HepG2 (cell line): ENCODE data around the gene DDX60. TPM values are rescaled to one million over a fixed set of nuclear protein-coding genes. Genes with fewer than 3 reads are reported as not detected.

Experiments used
- ATAC-seq: fragments of 200-7000 bp; cut with Tn5 transposase; 3 replicates; pipeline ENCODE4 v1.9.1; 2020; ENCODE audit warnings: mild to moderate bottlenecking, moderate library complexity
- BruUV-seq: library from RNA; stranded (reverse); fragments of 400-500 nt; replicated peaks from 2 replicates; lab custom pipeline; 2021; lab: Mats Ljungman, UMichigan
- CTCF ChIA-PET: fragments of 300-600 bp; formaldehyde crosslinking; extraction: SDS; loops from one replicate; lab custom pipeline; 2021; ENCODE audit warnings: low total read pairs, inconsistent platforms, low intra/inter-chr PET ratio; lab: Yijun Ruan, JAX
- POLR2A ChIA-PET: fragments of 350-600 bp; sonication (Branson Sonifier 250); formaldehyde crosslinking; loops from one replicate; lab custom pipeline; 2020; ENCODE audit warnings: antibody characterized with exemption, inconsistent platforms; lab: Yijun Ruan, JAX
- DNase-seq: peaks from one replicate; pipeline ENCODE4 v3.0.0-alpha.2; 2015; ENCODE audit warnings: low spot score
- FAIRE-seq: peaks from 3 replicates; lab custom pipeline; 2011; peaks lifted over from hg19 to GRCh38; lab: Jason Lieb, UNC
- H2AFZ ChIP-seq: one replicate; pipeline ENCODE4 v1.6.1; 2011; ENCODE audit warnings: low read length, inconsistent platforms
- H3K27ac ChIP-seq: fragments of 300-600 bp; 3 replicates; pipeline ENCODE4 v1.8.0; 2011; ENCODE audit warnings: mixed run types, mild to moderate bottlenecking, mixed read lengths, low read length, inconsistent platforms; ENCODE audit not compliant: insufficient read depth; ENCODE audit errors: extremely low read length
- H3K27me3 ChIP-seq, 2 experiments: fragments of 200-600 bp in 1 of 2; 2 replicates in 1 of 2; 3 replicates in 1 of 2; pipeline versions ENCODE4 v1.6.0 to v1.8.0; 2011; ENCODE audit warnings: low read length in 2 of 2, mild to moderate bottlenecking in 2 of 2, moderate library complexity in 2 of 2, inconsistent platforms in 1 of 2; ENCODE audit not compliant: insufficient read depth in 2 of 2, control insufficient read depth in 1 of 2
- H3K36me3 ChIP-seq, 2 experiments: fragments of 200-600 bp in 1 of 2; replicated peaks in 1 of 2; 2 replicates in 1 of 2; 3 replicates in 1 of 2; pipeline versions ENCODE4 v1.5.1 to v1.8.0; 2011; ENCODE audit warnings: low read length in 2 of 2, inconsistent platforms in 1 of 2; ENCODE audit not compliant: insufficient read depth in 2 of 2, control insufficient read depth in 1 of 2
- H3K4me1 ChIP-seq: 2 replicates; pipeline ENCODE4 v1.5.1; 2012; ENCODE audit warnings: low read length, inconsistent platforms; ENCODE audit not compliant: insufficient read depth
- H3K4me2 ChIP-seq: 2 replicates; pipeline ENCODE4 v1.6.0; 2011; ENCODE audit warnings: low read depth, low read length, inconsistent platforms
- H3K4me3 ChIP-seq, 3 experiments: fragments of 200-600 bp in 1 of 3; sonication (generic), shearing (Covaris generic) in 1 of 3; replicated peaks in 1 of 3; 2 replicates each; pipeline ENCODE4 v1.5.1; 2011 to 2016; ENCODE audit warnings: low read length in 3 of 3, inconsistent platforms in 2 of 3, low read depth in 2 of 3, mild to moderate bottlenecking in 2 of 3, control low read depth in 1 of 3, mixed read lengths in 1 of 3; ENCODE audit not compliant: insufficient read depth in 1 of 3
- H3K79me2 ChIP-seq: one replicate; pipeline ENCODE4 v1.6.1; 2011; ENCODE audit warnings: low read length, inconsistent platforms; ENCODE audit not compliant: insufficient read depth
- H3K9ac ChIP-seq: 2 replicates; pipeline ENCODE4 v1.6.0; 2011; ENCODE audit warnings: mild to moderate bottlenecking, low read depth, low read length, inconsistent platforms; ENCODE audit not compliant: insufficient read depth
- H3K9me3 ChIP-seq: 2 replicates; pipeline ENCODE4 v1.5.1; 2012; ENCODE audit warnings: mild to moderate bottlenecking, low read length
- H4K20me1 ChIP-seq: 2 replicates; pipeline ENCODE4 v1.6.0; 2011; ENCODE audit warnings: inconsistent platforms, mild to moderate bottlenecking, low read length, moderate library complexity; ENCODE audit not compliant: insufficient read depth
- ATF2 ChIP-seq: sonication (generic); formaldehyde crosslinking; IDR thresholded peaks from 2 replicates; pipeline ENCODE4 v1.4.0; 2020; ENCODE audit warnings: missing genetic modification reagents
- GPBP1L1 ChIP-seq: sonication (generic); formaldehyde crosslinking; IDR thresholded peaks from 2 replicates; pipeline ENCODE4 v1.5.0; 2020; ENCODE audit warnings: mild to moderate bottlenecking, missing genetic modification reagents
- MTERF4 ChIP-seq: sonication (generic); formaldehyde crosslinking; IDR thresholded peaks from 2 replicates; pipeline ENCODE4 v1.8.0; 2023; ENCODE audit warnings: mild to moderate bottlenecking, missing genetic modification reagents
- NFAT5 ChIP-seq: sonication (generic); formaldehyde crosslinking; IDR thresholded peaks from 2 replicates; pipeline ENCODE4 v1.4.0; 2020; ENCODE audit warnings: missing genetic modification reagents
- SMYD3 ChIP-seq: sonication (generic); formaldehyde crosslinking; IDR thresholded peaks from 2 replicates; pipeline ENCODE4 v1.8.1; 2023; ENCODE audit warnings: mild to moderate bottlenecking, missing genetic modification reagents
- ZNF232 ChIP-seq: sonication (generic); formaldehyde crosslinking; IDR thresholded peaks from 2 replicates; pipeline ENCODE4 v1.4.0; 2020; ENCODE audit warnings: missing genetic modification reagents, borderline replicate concordance
- ZNF253 ChIP-seq: sonication (generic); formaldehyde crosslinking; IDR thresholded peaks from 2 replicates; pipeline ENCODE4 v1.8.0; 2022; ENCODE audit warnings: mild to moderate bottlenecking, missing genetic modification reagents, borderline replicate concordance
- ZNF281 ChIP-seq: sonication (generic); formaldehyde crosslinking; IDR thresholded peaks from 2 replicates; pipeline ENCODE4 v1.4.0; 2020; ENCODE audit warnings: missing genetic modification reagents, borderline replicate concordance
- ZNF570 ChIP-seq: sonication (generic); formaldehyde crosslinking; IDR thresholded peaks from 2 replicates; pipeline ENCODE4 v1.4.0; 2020; ENCODE audit warnings: mild to moderate bottlenecking, missing genetic modification reagents, borderline replicate concordance
- ZNF607 ChIP-seq: sonication (generic); formaldehyde crosslinking; IDR thresholded peaks from 2 replicates; pipeline ENCODE4 v1.5.1; 2020; ENCODE audit warnings: missing genetic modification reagents, mild to moderate bottlenecking, borderline replicate concordance
- ZNF709 ChIP-seq: sonication (generic); formaldehyde crosslinking; IDR thresholded peaks from 2 replicates; pipeline ENCODE4 v1.5.0; 2020; ENCODE audit warnings: mild to moderate bottlenecking, missing genetic modification reagents
- ZNF773 ChIP-seq: sonication (generic); formaldehyde crosslinking; IDR thresholded peaks from 2 replicates; pipeline ENCODE4 v1.4.0; 2020; ENCODE audit warnings: missing genetic modification reagents, borderline replicate concordance
- WGBS: methylation state at CpG from one replicate; pipeline ENCODE4 v1.1.6; 2017; ENCODE audit warnings: low lambda C conversion rate; 5-methylcytosine and 5-hydroxymethylcytosine counted together
- in situ Hi-C: cut with HindIII; loops from 2 replicates; pipeline ENCODE4 v1.10.0; 2017; ENCODE audit warnings: low pct_unique_long_range_greater_than_20kb; ENCODE audit not compliant: extremely low pct_ligation_motif_present
- intact Hi-C: fragments of 100-400 bp; cut with micrococcal nuclease; formaldehyde crosslinking; loops from one replicate; pipeline ENCODE4 v1.10.0; 2022; ENCODE audit not compliant: unreplicated experiment
- polyA plus RNA-seq, 8 experiments: library from polyadenylated mRNA; depleted of rRNA in 3 of 8; stranded (reverse) in 7 of 8; unstranded in 1 of 8; fragments of >200 nt; fragmentation: Illumina TruSeq in 4 of 8; extraction: Trizol in 4 of 8; gene quantifications; 2 replicates each; pipeline versions ENCODE4 v1.2.1 to v1.2.3, GENCODE V29; 2011 to 2016; ENCODE audit warnings: low read depth in 4 of 8, missing spikeins in 1 of 8, mixed read lengths in 1 of 8; ENCODE audit not compliant: insufficient read depth in 1 of 8
- total RNA-seq, 5 experiments: library from RNA; depleted of rRNA; stranded (reverse); fragments of >200 nt; fragmentation: Illumina TruSeq; extraction: Trizol; gene quantifications; 2 replicates each; pipeline ENCODE4 v1.2.3, GENCODE V29; 2016; ENCODE audit warnings: low read depth in 1 of 5

The DDX60 gene
- total and polyA plus RNA-seq, 2 of the 13 experiments (the other 11 are each of a cell fraction or from before 2014, with no cell fraction given): 0.35 TPM; not detected in 1

GRCh38 chr4:168272488-168272887 is 46.1 kb downstream of the DDX60 start:
- Histone ChIP-seq H3K9me3 (no peaks in the 10 kb centered on the region), H3K79me2 (no peaks in the 10 kb centered on the region), H3K9ac (no peak overlapping the region), H3K4me2 (no peak overlapping the region), H3K4me3 (no peak overlapping the region), H3K4me1 (no peaks in the 10 kb centered on the region), H3K27me3 (no peaks in the 10 kb centered on the region), H4K20me1 (no peaks in the 10 kb centered on the region), H3K36me3 (no peaks in the 10 kb centered on the region), H2AFZ (no peak overlapping the region), H3K27ac (no peak overlapping the region)
- POLR2A ChIA-PET: no interaction called here
- no peak for DNase-seq
- no TSS peak for BruUV-seq
- 0% methylated on average over 1 of the region's 2 CpGs for WGBS
- no peak for FAIRE-seq
- intact Hi-C loops (no loop called here), in situ Hi-C loops (no loop called here)
- no peak for ATAC-seq
- CTCF ChIA-PET: no interaction called here
- TF ChIP-seq MTERF4 (CRISPR knock-in tag): no peak
- TF ChIP-seq ATF2 (CRISPR knock-in tag): no peak
- no peak for TF ChIP-seq ZNF281 (CRISPR knock-in tag)
- TF ChIP-seq SMYD3: no peak
- no peak for TF ChIP-seq ZNF607
- no peak for TF ChIP-seq ZNF570 (CRISPR knock-in tag)
- no peak for TF ChIP-seq ZNF232 (CRISPR knock-in tag)
- no peak for TF ChIP-seq ZNF709 (CRISPR knock-in tag)
- no peak for TF ChIP-seq NFAT5 (CRISPR knock-in tag)
- no peak for TF ChIP-seq ZNF253
- no peak for TF ChIP-seq ZNF773 (CRISPR knock-in tag)
- no peak for TF ChIP-seq GPBP1L1 (CRISPR knock-in tag)
